Transverse colon (tissue), 4 donors: ENCODE data around the gene MBOAT1. TPM values are rescaled to one million over a fixed set of nuclear protein-coding genes. Genes with fewer than 3 reads are reported as not detected.
A peak's percentile ranks its signal among the peaks of the same experiment; 100 is the strongest.

Source experiments
- DNase-seq: peaks from one replicate; pipeline ENCODE4 v3.0.0-alpha.2; 2019
- H3K27ac ChIP-seq, 4 donors: fragments of 200-600 bp; sonication (generic); 2 replicates each; pipeline ENCODE4 v1.5.1; 2016 to 2018; ENCODE audit warnings: inconsistent platforms in 4 of 4
- H3K27me3 ChIP-seq: fragments of 200-600 bp; sonication (generic); 2 replicates; pipeline ENCODE4 v1.5.1; 2017; ENCODE audit warnings: inconsistent platforms
- H3K36me3 ChIP-seq, 4 donors: fragments of 200-600 bp; sonication (generic); 2 replicates each; pipeline ENCODE4 v1.5.1; 2017 to 2019; ENCODE audit warnings: inconsistent platforms in 4 of 4
- H3K4me1 ChIP-seq, 4 donors: fragments of 200-600 bp; sonication (generic); 2 replicates each; pipeline ENCODE4 v1.5.1; 2017 to 2020; ENCODE audit warnings: inconsistent platforms in 4 of 4
- H3K4me3 ChIP-seq, 4 donors: fragments of 200-600 bp; sonication (generic); 1 replicate in 1 of 4; 2 replicates in 3 of 4; pipeline versions ENCODE4 v1.5.1 to v1.6.1; 2017 to 2019; ENCODE audit warnings: inconsistent platforms in 4 of 4
- H3K9me3 ChIP-seq, 2 donors: fragments of 200-600 bp; sonication (generic); 2 replicates each; pipeline ENCODE4 v1.5.1; 2017 to 2019; ENCODE audit warnings: inconsistent platforms in 2 of 2
- CTCF ChIP-seq, 5 experiments: fragments of 200-600 bp in 3 of 5; fragments of 450-650 bp in 2 of 5; sonication (generic) in 3 of 5; IDR thresholded peaks; 1 replicate in 2 of 5; 2 replicates in 3 of 5; pipeline ENCODE4 v1.5.1; 2016 to 2017; ENCODE audit warnings: antibody characterized with exemption in 5 of 5, inconsistent platforms in 3 of 5, mild to moderate bottlenecking in 2 of 5, moderate library complexity in 1 of 5
- EP300 ChIP-seq: sonication (generic); formaldehyde crosslinking; IDR thresholded peaks from one replicate; pipeline ENCODE4 v1.6.1; 2017; ENCODE audit warnings: antibody characterized with exemption, low read depth
- POLR2A ChIP-seq: fragments of 450-650 bp; IDR thresholded peaks from one replicate; pipeline ENCODE4 v1.6.1; 2016; ENCODE audit warnings: antibody characterized with exemption, mild to moderate bottlenecking, moderate library complexity
- POLR2AphosphoS5 ChIP-seq, 3 donors: sonication (generic); formaldehyde crosslinking; IDR thresholded peaks; one replicate each; pipeline ENCODE4 v1.6.1; 2016; ENCODE audit warnings: antibody characterized with exemption in 3 of 3
- WGBS, 2 donors: methylation state at CpG; one replicate each; pipeline ENCODE4 v1.1.5; 2018; ENCODE audit warnings: low coverage in 1 of 2; 5-methylcytosine and 5-hydroxymethylcytosine counted together
- in situ Hi-C, 4 donors: fragments of 200-750 bp; cut with MboI; loops; one replicate each; pipeline versions ENCODE4 v1.15.0 to v1.15.1; 2017; ENCODE audit warnings: low sequenced_read_pairs in 3 of 4, low pct_ligation_motif_present in 1 of 4, low pct_unique_long_range_greater_than_20kb in 1 of 4
- intact Hi-C: fragments of 100-400 bp; cut with DNase I; formaldehyde crosslinking; loops from one replicate; pipeline ENCODE4 v1.15.1; 2023; ENCODE audit warnings: low total_unique reads
- total RNA-seq, 4 donors: library from RNA; depleted of rRNA; stranded (reverse); fragments of >200 nt; gene quantifications; one replicate each; pipeline ENCODE4 v1.1.0, GENCODE V29; 2016

The MBOAT1 gene
- total RNA-seq, 4 donors from 2014 or later = 10.3 to 85.3 (median 66.5) TPM

GRCh38 chr6:20118892-20119291 lies 93.4 kb downstream of the MBOAT1 start:
- no peaks in the 10 kb centered on the region for H3K27me3 ChIP-seq
- peaks cover 0 to 21% (median 5%) of the 10 kb centered on the region in 4 donors for H3K36me3 ChIP-seq
- H3K4me1 ChIP-seq = peaks cover 0 to 11% (median 3%) of the 10 kb centered on the region in 4 donors
- no peaks in the 10 kb centered on the region for H3K9me3 ChIP-seq
- H3K27ac ChIP-seq = peak overlapping the region; percentile 27 to 76 (median 52)
- WGBS, 2 donors = 48 to 82% methylated on average over 3 to 4 of the region's 4 CpGs
- TF ChIP-seq POLR2A (no peak), POLR2AphosphoS5 (IDR thresholded peaks at IDR 0.05) (no peak), EP300 (no peak), CTCF (IDR thresholded peaks at IDR 0.05) (no peak)
- DNase-seq = no peak
- intact Hi-C loops (loop anchor here (10.0 kb wide), 1 partner anchor 286 kb away; the partner anchor contains the start of gene E2F3), in situ Hi-C loops (no loop called here)
- H3K4me3 ChIP-seq = no peak overlapping the region

- intact Hi-C loops = loop anchor here (10.0 kb wide), 1 partner anchor 287 kb away; the partner anchor contains the start of gene E2F3
- H3K36me3 ChIP-seq = peaks cover 0 to 27% (median 5%) of the 10 kb centered on the region in 4 donors
- whole genome bisulfite sequencing, 2 donors = 50 to 74% methylated on average over 1 to 3 of the region's 3 CpGs
- no peak for DNase-seq
- H3K4me1 ChIP-seq = peaks cover 0 to 11% (median 3%) of the 10 kb centered on the region in 4 donors
- no peak overlapping the region for H3K4me3 ChIP-seq
- H3K27ac ChIP-seq = peak overlapping the region in 2 of 4 donors; percentile 65 to 76
- no peaks in the 10 kb centered on the region for H3K9me3 ChIP-seq
- in situ Hi-C loops = no loop called here
- no peaks in the 10 kb centered on the region for H3K27me3 ChIP-seq
- TF ChIP-seq CTCF (IDR thresholded peaks at IDR 0.05) = no peak
- TF ChIP-seq POLR2A = no peak
- TF ChIP-seq POLR2AphosphoS5 (IDR thresholded peaks at IDR 0.05) = no peak
- TF ChIP-seq EP300 = no peak
These were observed 94.8 kb downstream of the MBOAT1 start for GRCh38 chr6:20117474-20117873.

- intact Hi-C loops = loop anchor here (10.0 kb wide), 1 partner anchor 288 kb away; the partner anchor contains the start of gene E2F3
These were observed 95.5 kb downstream of the MBOAT1 start for GRCh38 chr6:20116792-20117191.

More at GRCh38 chr6:20116792-20117191, 95.5 kb downstream of the MBOAT1 start:
- Histone ChIP-seq H3K9me3 (no peaks in the 10 kb centered on the region), H3K27ac (peak overlapping the region in 3 of 4 donors; percentile 2 to 76 (median 65)), H3K36me3 (peaks cover 0 to 31% (median 8%) of the 10 kb centered on the region in 4 donors), H3K4me3 (no peak overlapping the region), H3K4me1 (peaks cover 0 to 11% (median 3%) of the 10 kb centered on the region in 4 donors), H3K27me3 (no peaks in the 10 kb centered on the region)
- DNase-seq = no peak
- no peak for TF ChIP-seq EP300
- TF ChIP-seq POLR2AphosphoS5 (IDR thresholded peaks at IDR 0.05) = no peak
- TF ChIP-seq POLR2A = no peak
- TF ChIP-seq CTCF (IDR thresholded peaks at IDR 0.05) = no peak
- in situ Hi-C loops = no loop called here
- 69 to 86% methylated on average over 2 to 7 of the region's 7 CpGs for WGBS, 2 donors
